Skeletal muscle satellite cell (primary cell): ENCODE data around the gene NSFL1C. TPM values are rescaled to one million over a fixed set of nuclear protein-coding genes. Genes with fewer than 3 reads are reported as not detected.
"Not testable (repeated sequence)": the region's sequence is repeated elsewhere in the genome, so short reads cannot be mapped to it uniquely, and the experiment has no call there.

Experiments
- H3K27me3 ChIP-seq: 2 replicates; pipeline ENCODE4 v1.7.0; 2013; ENCODE audit warnings: low read length; ENCODE audit not compliant: control insufficient read depth, insufficient read depth
- H3K36me3 ChIP-seq: 2 replicates; pipeline ENCODE4 v1.7.0; 2013; ENCODE audit warnings: mild to moderate bottlenecking, control low read depth, low read length; ENCODE audit not compliant: insufficient read depth
- H3K4me1 ChIP-seq: 2 replicates; pipeline ENCODE4 v1.7.0; 2013; ENCODE audit warnings: low read length; ENCODE audit not compliant: control insufficient read depth, insufficient read depth
- H3K4me2 ChIP-seq: 2 replicates; pipeline ENCODE4 v1.7.0; 2013; ENCODE audit warnings: mild to moderate bottlenecking, low read length
- H3K4me3 ChIP-seq: 2 replicates; pipeline ENCODE4 v1.7.0; 2013; ENCODE audit warnings: low read length
- H3K9ac ChIP-seq: 2 replicates; pipeline ENCODE4 v1.7.0; 2013; ENCODE audit warnings: mild to moderate bottlenecking, low read depth, low read length, moderate library complexity
- H3K9me3 ChIP-seq: replicated peaks from 2 replicates; pipeline ENCODE4 v1.7.0; 2013; ENCODE audit warnings: mild to moderate bottlenecking, control low read depth, low read length
- total RNA-seq: library from RNA; depleted of rRNA; stranded (reverse); fragments of >200 nt; gene quantifications from 2 replicates; pipeline ENCODE4 v1.2.3, GENCODE V29; 2012; rRNA removed

Gene NSFL1C
- 25.1 and 31.7 TPM in 2 replicates for total RNA-seq

- Histone ChIP-seq H3K36me3 (peaks cover 15% of the 10 kb centered on the region), H3K27me3 (no peaks in the 10 kb centered on the region), H3K4me2 (peak within 1 kb of the TSS; percentile 88), H3K4me3 (peak within 1 kb of the TSS; percentile 90), H3K9me3 (no peaks in the 10 kb centered on the region), H3K9ac (peak within 1 kb of the TSS; percentile 96), H3K4me1 (peaks cover 38% of the 10 kb centered on the region)
These were observed at the start of gene NSFL1C for GRCh38 chr20:1466211-1467081. NSFL1C (minus strand) TSS chr20:1466849; CDS start chr20:1466824, 25 bp downstream.

- H3K9me3 ChIP-seq: no peaks in the 10 kb centered on the region
- peaks cover 50% of the 10 kb centered on the region for H3K27me3 ChIP-seq
- H3K9ac ChIP-seq: no peak overlapping the region
- H3K36me3 ChIP-seq: no peaks in the 10 kb centered on the region
- no peak overlapping the region for H3K4me2 ChIP-seq
- H3K4me1 ChIP-seq: no peaks in the 10 kb centered on the region
- H3K4me3 ChIP-seq: no peak overlapping the region
These were observed 47.2 kb upstream of the NSFL1C start for GRCh38 chr20:1513801-1514200.

- no peaks in the 10 kb centered on the region for H3K9me3 ChIP-seq
- no peak overlapping the region for H3K9ac ChIP-seq
- H3K4me1 ChIP-seq: no peaks in the 10 kb centered on the region
- no peaks in the 10 kb centered on the region for H3K36me3 ChIP-seq
- peaks cover 65% of the 10 kb centered on the region for H3K27me3 ChIP-seq
- no peak overlapping the region for H3K4me3 ChIP-seq
- H3K4me2 ChIP-seq: no peak overlapping the region
These were observed 42.6 kb upstream of the NSFL1C start for GRCh38 chr20:1509237-1509636.

GRCh38 chr20:1508574-1508973 is 41.9 kb upstream of the NSFL1C start:
- Histone ChIP-seq H3K4me2 (no peak overlapping the region), H3K4me3 (no peak overlapping the region), H3K27me3 (peaks cover 61% of the 10 kb centered on the region), H3K9ac (no peak overlapping the region), H3K36me3 (no peaks in the 10 kb centered on the region), H3K9me3 (no peaks in the 10 kb centered on the region), H3K4me1 (no peaks in the 10 kb centered on the region)

GRCh38 chr20:1507276-1507675 is 40.6 kb upstream of the NSFL1C start:
- H3K9ac ChIP-seq: no peak overlapping the region
- H3K27me3 ChIP-seq: peaks cover 70% of the 10 kb centered on the region
- H3K4me1 ChIP-seq: no peaks in the 10 kb centered on the region
- no peak overlapping the region for H3K4me2 ChIP-seq
- no peaks in the 10 kb centered on the region for H3K9me3 ChIP-seq
- H3K4me3 ChIP-seq: no peak overlapping the region
- H3K36me3 ChIP-seq: no peaks in the 10 kb centered on the region

GRCh38 chr20:1505871-1506270 is 39.2 kb upstream of the NSFL1C start:
- Histone ChIP-seq H3K4me3 (no peak overlapping the region), H3K9me3 (no peaks in the 10 kb centered on the region), H3K4me1 (no peaks in the 10 kb centered on the region), H3K36me3 (no peaks in the 10 kb centered on the region), H3K4me2 (no peak overlapping the region), H3K27me3 (peaks cover 66% of the 10 kb centered on the region), H3K9ac (no peak overlapping the region)

- Histone ChIP-seq H3K9ac (no peak overlapping the region), H3K4me1 (no peaks in the 10 kb centered on the region), H3K4me2 (no peak overlapping the region), H3K4me3 (no peak overlapping the region), H3K36me3 (no peaks in the 10 kb centered on the region), H3K27me3 (peaks cover 68% of the 10 kb centered on the region), H3K9me3 (no peaks in the 10 kb centered on the region)
These were observed 38.7 kb upstream of the NSFL1C start for GRCh38 chr20:1505361-1505760.

- Histone ChIP-seq H3K4me2 (no peak overlapping the region), H3K9ac (no peak overlapping the region), H3K36me3 (no peaks in the 10 kb centered on the region), H3K27me3 (peaks cover 76% of the 10 kb centered on the region), H3K9me3 (no peaks in the 10 kb centered on the region), H3K4me1 (no peaks in the 10 kb centered on the region), H3K4me3 (no peak overlapping the region)
These were observed 37.0 kb upstream of the NSFL1C start for GRCh38 chr20:1503564-1504227.

GRCh38 chr20:1500496-1500895 is 33.8 kb upstream of the NSFL1C start:
- Histone ChIP-seq H3K4me3 (no peak overlapping the region), H3K36me3 (no peaks in the 10 kb centered on the region), H3K27me3 (peaks cover 65% of the 10 kb centered on the region), H3K9ac (no peak overlapping the region), H3K4me2 (no peak overlapping the region), H3K9me3 (no peaks in the 10 kb centered on the region), H3K4me1 (no peaks in the 10 kb centered on the region)

- H3K9me3 ChIP-seq: no peaks in the 10 kb centered on the region
- peaks cover 67% of the 10 kb centered on the region for H3K27me3 ChIP-seq
- H3K4me3 ChIP-seq: no peak overlapping the region
- H3K4me1 ChIP-seq: no peaks in the 10 kb centered on the region
- H3K36me3 ChIP-seq: no peaks in the 10 kb centered on the region
- H3K4me2 ChIP-seq: no peak overlapping the region
- H3K9ac ChIP-seq: no peak overlapping the region
These were observed 33.1 kb upstream of the NSFL1C start for GRCh38 chr20:1499528-1500420.

GRCh38 chr20:1497371-1497770 is 30.7 kb upstream of the NSFL1C start:
- H3K4me1 ChIP-seq, H3K9me3 ChIP-seq, H3K9ac ChIP-seq, H3K36me3 ChIP-seq, H3K4me2 ChIP-seq, H3K4me3 ChIP-seq: not testable (repeated sequence)
- peaks cover 82% of the 10 kb centered on the region for H3K27me3 ChIP-seq
